GM20431 (cell line): ENCODE results near the gene ZNF318.
"Not testable (repeated sequence)": the region's sequence is repeated elsewhere in the genome, so short reads cannot be mapped to it uniquely, and the experiment has no call there.

Experiments
- in situ Hi-C: fragments of 300-500 bp; cut with MseI, MboI; formaldehyde crosslinking; loops from one replicate; pipeline ENCODE4 v1.15.0; 2020; ENCODE audit warnings: low sequenced_read_pairs; ENCODE audit not compliant: unreplicated experiment

The ZNF318 gene

DNA sequence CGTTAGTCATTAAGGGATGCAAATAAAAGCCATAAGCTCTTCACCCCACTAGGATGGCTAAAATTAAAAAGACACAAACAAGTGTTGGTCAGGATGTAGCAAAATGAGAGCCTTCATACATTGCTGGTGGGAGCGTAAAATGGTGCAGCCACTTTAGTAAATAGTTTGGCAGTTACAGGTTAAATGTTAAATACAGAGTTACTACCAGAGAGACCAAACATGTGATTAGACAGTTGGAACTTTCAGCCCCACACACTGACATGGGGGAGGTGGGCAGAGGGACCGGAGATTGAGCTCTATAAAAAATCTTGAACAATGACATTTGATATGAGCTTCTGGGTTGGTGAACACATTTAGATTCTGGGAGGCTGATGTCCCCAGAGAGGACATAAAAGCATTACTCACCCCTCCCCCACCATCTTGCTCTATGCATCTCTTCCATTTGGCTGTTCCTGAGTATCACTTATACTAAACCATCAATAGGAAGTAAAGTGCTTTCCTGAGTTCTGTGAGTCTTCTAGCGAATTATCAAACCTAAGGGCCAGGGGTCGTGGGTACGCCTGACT, 20.4 kb upstream of the ZNF318 start:
- in situ Hi-C loops = no loop called here

DNA sequence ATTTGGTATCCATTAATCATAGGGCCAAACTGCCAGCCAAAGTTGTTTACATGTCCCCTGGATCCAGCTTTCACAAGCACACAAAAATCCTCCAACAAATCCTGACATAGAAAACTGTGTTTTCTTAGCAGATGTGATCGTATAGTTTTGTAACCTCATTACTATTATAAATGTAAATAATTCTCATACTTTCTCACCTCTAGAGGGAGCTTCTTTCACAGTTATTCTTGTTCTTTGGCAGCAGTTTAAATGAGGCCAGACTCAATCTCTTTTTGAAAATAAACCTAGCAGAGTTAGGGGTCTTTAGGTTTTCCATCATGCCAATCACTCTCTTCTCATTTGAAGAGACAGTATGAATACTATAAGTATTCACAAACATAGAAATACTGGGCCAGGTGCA, 17.0 kb upstream of the ZNF318 start:
- in situ Hi-C loops = no loop called here

DNA sequence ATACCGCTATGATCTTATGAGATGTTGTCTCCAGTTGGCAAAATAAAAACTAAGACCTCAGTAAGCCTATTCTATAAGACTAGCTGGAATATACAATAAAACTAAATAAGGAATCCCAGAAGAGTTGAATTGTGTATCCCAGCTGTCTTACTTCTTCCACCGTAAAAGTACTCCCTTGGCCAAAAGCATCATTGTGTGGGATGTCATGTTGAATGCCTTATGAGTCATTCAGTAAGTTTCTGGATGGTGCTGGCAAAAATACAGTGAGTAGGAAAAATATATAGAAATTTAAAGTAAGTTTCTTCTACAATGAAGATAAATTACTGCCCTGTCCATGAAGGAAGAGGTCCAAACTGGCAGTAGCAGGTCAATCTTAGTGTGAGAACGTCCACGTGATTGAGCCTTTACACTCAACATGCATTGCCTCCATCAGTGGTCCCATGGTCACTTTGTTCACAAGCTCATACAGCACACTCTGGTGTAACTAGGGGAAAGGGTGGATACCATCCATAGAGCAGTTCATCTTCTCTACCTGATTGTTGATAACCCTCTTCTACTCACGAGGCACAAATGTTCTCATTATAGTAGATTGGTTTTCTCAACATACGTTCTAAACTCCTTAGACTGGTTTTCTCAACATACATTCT, 13.7 kb upstream of the ZNF318 start:
- in situ Hi-C loops = no loop called here

DNA sequence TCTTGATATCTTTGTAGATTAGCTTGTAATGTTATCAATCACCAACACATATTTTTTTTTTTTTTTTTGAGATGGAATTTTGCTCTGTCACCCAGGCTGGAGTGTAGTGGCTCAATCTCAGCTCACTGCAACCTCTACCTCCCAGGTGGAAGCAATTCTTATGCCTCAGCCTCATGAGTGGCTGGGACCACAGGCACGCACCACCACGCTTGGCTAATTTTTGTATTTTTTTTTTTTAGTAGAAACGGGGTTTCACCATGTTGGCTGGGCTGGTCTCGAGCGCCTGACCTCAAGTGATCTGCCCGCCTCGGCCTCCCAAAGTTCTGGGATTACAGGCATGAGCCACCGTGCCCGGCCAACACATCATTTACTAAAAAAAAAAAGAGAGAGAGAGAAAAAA, 11.4 kb upstream of the ZNF318 start:
- in situ Hi-C loops = not testable (repeated sequence)

DNA sequence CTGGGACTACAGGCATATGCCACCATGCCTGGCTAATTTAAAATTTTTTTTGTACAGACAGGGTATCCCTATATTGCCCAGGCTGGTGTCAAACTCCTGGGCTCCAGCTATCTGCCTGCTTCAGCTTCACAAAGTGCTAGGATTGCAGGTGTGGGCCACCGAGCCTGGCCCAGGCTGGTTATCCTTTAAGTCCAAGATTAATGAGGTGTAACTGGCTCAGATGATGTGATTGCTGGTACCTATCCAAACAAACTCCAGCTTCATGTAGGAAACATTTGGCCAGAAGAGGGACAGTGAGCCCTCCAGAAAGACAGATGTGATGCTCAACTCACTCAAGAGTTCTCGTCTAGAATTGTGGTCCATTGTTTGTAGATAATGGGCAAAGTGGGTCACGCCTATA, 9.2 kb upstream of the ZNF318 start:
- in situ Hi-C loops = no loop called here

DNA sequence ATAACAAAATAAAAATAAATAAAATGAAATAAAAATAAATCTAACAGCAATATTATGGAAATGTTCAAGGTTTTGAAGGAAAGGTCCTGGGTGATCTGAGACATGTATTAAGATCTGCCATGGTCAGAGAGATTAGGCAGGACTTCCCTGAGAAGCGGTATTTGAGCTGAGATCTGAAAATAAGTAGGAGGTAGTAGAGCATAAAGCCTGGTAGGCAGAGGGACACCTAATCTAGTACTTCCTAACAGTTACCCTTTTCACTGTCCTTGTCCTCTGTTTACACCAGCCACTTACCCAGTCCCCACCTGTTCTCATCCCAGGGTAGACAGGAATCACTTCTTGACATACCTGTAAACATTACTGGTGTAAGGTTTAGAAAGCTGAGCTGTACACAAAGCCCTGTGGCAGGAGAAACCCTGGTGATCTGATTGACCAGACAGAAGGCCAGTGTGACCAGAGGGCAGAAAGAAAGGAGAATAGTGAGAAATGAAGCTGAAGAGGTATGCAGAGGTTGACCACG, 8.3 kb upstream of the ZNF318 start:
- in situ Hi-C loops = no loop called here

DNA sequence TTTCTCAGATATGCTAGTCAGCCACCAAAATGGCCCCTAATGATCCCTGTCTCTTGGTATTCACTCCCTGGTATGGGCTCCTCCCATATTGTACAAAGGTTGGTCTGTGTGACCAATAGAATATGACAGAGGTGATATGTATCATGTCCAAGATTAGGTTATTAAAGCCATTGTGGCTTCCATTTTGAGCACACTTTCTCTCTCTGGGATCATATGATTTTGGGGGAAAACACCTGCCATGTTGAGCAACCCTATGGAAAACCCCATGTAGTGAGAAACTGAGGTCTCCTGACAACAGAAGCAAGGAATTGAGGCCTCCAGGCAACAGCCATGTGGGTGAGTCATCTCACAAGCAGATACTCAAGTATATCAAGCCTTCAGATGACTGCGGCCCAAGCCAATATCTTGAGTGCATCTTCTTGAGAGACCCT, 7.1 kb upstream of the ZNF318 start:
- in situ Hi-C loops = no loop called here

DNA sequence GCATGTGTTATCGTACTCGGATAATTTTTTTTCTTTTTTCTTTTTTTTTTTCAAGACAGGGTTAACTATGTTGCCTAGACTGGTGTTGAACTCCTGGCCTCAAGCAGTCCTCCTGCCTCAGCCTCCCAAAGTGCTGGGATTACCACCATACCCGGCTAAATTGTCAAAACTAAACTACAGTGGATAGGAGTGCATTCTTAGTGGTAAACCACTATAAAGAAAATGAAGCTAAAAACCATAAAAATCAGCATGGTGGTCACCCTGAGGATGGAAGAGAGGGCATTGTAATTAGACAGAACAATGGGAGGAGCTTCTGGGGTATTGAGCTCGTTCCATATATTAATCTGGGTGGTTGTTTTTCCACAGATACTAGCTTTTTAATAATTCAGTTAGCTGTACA, 6.2 kb upstream of the ZNF318 start:
- in situ Hi-C loops = no loop called here

DNA sequence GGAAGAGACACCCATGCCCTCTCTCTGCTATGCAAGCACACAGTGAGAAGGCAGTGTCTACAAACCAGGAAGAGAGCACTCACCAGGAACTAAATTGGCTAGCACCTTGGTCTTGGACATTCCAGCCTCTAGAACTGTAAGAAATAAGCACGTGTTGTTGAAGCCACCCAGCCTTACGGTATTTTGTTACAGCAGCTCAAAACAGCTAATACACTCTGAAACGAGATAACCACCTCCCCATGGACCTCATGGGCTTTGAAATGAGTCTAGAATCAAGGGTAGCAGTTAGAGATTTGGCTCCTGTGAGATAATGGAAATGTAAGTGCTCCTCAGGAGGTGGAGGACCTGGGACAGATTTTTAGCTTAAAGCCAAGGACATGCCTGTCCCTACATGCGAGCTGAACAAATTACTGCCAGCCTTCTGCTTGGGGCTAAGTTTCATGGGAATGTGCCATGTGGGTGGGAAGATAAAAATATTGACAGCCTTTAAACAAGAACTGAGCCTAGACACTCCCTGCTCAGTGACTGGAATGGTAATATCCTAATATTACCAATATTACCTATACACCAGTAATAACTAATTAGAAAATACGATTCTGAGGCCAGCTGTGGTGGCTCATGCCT, 3.9 kb upstream of the ZNF318 start:
- in situ Hi-C loops = no loop called here

DNA sequence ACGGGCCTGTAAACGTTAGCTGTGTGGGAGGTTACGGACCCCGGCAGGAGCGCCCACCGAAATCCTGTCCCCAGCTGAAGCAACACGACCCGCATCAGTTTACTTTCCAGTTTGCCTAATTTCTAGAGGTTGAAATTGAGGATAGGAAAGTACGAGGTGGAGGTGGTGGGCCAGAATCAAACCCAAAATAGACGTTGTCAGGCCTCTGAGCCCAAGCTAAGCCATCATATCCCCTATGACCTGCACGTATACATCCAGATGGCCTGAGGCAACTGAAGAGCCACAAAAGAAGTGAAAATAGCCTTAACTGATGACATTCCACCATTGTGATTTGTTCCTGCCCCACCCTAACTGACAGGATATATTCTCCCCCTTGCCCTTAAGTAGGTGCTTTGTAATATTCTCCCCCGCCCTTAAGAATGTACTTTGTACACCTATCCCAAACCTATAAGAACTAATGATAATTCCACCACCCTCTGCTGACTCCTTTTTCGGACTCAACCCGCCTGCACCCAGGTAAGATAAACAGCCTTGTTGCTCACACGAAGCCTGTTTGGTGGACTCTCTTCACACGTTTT, 645 bp upstream of the ZNF318 start:
- in situ Hi-C loops = not testable (repeated sequence)

DNA sequence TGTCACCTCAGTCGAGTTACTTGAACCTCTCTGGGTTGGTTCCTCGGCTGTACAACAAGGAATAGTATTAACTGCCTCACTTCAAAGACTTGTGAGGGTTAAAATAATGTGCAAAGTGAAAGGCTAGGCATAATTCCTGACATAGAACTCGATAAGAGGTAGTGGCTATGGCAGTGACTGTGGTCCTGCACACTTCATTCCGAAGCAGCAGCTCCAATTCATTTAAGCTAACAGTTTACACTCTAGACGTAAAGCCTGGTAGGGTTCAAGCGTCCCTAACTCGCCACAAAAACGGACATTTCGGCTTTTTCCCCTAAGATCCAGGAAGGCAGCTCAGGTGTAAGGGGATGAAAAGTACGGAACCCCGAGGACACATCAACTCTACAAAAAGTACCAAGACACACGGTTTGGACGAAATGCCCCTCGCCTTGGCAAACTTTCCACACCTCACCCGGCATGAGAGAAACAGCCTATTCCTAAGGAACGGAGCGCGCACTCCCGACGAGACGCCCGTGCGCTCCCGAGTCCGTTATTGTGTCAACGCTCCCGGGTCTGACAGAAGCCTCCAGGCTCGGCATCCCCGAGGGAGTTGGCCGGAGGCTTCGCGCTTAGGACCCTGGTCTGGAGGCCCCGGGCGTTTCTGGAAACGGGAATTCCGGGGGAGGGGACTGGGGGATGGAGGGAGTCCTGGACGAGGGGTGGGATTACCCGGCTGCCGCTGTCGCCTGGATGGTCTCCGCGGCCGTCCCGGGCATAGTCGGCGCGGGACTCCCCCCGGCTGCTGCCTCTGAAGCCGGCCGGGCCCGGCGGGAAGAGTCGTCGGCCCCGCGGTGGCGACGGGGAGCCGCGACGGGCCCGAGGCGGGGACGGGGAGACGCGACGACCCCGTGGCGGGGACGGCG, 937 bp downstream of the ZNF318 start:
- in situ Hi-C loops = no loop called here

DNA sequence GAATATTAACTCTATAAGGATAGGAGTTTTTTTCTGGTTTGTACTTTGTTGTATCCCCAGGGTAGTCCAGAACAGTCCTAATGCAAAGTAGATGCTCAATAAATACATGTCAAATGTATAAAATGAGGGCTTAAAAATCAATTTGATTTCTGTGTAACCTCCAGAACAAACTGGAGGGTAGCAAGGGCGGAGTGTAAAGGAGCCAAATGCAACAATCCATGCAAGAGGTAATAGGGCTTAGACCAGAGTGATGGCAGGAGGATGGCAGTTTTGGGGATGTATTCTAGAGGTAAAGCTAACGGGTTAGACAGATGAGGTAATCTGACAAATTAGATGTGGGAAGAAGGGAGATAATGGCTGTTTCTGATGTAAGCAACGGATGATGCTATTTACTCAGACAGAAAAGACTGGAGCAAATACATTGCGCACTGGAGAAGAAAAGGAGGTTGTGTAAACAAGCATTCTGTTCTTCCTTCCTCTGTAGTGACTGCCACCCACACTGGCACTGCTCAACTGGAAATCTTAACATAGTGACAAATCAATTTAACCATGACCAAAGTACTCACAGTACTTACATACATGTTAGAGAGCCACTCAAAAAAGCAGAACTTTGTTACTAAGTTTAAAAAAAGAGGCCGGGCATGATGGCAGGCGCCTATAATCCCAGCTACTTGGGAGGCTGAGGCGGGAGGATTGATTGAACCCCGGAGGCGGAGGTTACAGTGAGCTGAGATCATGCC, 2.0 kb downstream of the ZNF318 start:
- in situ Hi-C loops = no loop called here

DNA sequence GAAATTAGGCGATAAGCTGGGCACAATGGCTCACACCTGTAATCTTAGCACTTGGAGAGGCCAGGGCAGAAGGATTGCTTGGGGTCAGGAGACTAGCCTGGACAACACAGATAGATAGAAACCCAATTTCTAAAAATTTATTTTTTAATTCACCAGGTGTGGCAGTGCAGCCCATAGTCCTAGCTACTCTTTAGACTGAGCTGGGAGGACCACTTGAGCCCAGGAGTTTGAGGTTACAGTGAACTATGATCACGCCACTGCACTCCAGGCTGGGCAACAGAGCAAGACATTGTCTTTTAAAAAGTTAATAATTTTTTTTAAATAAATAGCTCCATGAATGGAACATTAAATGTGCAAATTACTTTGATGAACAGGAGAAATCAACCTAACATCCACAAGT, 8.2 kb downstream of the ZNF318 start:
- in situ Hi-C loops = no loop called here

DNA sequence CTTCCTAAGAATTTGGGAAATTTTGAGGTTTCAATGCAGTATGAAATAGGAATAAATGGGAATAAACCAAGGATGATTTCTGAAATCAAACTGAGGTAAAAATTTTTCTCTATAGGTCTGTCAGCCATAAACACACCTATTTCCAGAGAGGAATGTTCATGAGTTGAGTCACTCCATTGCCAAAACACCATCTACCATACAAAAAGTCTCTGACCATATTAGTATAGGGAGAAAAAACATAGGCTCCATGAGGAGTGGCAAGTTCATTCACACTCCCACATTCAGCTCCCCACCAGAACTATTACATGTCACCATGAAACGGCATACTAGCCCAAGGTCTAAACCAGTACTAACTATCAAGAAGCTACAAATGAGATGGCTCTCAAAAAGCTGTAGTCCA, 9.6 kb downstream of the ZNF318 start:
- in situ Hi-C loops = no loop called here

DNA sequence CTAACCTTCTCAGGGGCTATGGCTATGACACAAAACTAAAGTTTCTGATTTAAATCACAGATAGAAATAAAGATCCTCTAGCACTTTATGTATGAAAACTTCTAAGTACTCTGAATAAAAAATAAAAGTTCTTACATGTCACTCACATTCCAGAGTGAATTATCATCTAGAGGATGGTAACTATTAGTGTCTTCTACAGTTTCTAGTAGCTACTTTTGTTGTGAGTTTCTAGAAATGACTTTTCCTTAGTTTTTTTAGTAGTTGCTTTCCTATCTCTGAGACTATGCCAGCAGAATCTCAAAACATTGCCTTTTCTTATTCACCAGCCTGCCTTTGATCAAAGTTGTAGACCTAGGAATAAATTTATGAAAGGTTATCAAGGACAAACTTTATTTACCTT, 10.1 kb downstream of the ZNF318 start:
- in situ Hi-C loops = no loop called here

DNA sequence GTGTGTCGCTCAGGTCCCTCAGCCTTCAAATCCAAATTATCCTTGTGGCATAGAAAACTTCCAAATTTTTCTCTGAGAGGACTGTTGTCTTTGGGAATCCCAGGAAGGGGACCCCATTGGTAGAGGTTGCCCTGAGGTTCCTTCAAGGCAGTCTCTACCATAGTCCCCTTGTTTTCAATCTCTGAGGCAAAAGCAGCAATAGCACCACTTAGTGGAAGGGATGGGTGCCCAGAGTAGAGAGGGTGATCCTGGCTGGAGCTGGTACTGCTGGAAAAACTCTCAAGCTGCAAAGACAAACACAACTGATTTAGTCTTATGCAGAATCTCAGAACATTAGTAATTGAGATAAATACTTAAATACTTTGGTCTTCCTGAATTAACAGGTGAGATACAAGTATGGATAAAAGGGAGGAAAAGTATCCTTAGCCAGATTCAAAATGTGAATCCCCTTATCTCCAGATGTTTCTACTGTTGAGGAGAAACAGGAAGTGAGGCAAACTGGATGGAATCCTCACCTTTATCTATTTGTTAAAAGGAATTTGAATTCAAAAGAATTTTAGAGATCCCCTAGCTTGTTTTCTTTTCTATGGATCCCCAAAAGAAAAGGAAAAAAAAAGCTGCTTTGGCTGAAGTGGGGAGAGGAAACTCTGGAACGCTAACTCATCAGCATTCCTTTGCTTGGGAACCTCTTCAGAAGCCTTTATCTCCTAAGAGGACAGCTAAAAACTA, 13.4 kb downstream of the ZNF318 start:
- in situ Hi-C loops = no loop called here

DNA sequence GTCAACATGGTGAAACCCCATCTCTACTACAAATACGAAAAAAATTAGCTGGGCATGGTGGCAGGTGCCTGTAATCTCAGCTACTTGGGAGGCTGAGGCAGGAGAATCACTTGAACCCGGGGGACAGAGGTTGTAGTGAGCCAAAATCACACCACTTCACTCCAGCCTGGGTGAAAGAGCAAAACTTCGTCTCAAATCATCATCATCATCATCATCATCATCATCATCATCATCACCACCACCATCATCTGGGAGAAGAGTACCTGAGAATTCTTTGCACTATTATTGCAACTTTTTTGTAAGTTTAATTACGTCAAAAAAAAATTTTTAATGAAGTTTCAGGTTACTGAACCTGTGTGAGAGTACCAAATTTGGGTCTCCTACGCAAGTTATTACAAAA, 17.5 kb downstream of the ZNF318 start:
- in situ Hi-C loops = not testable (repeated sequence)

DNA sequence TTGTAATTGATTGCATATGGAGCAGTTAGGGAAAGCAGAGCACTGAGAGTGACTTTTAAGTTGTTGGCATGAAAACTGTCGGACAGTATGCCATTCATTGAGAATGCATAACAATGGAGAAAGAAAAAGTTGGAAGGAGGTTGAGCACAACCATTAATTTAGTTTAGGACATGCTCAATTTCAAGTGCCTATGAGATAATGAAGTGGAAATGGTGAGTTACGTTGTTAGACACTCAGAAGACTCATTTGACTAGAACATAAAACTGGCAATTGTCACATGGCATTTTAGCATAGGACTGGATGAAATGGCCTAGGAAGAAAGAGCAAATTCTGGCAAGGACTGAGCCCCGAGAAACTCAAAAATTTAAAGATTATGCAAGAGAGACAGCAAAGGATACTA, 22.0 kb downstream of the ZNF318 start:
- in situ Hi-C loops = no loop called here

DNA sequence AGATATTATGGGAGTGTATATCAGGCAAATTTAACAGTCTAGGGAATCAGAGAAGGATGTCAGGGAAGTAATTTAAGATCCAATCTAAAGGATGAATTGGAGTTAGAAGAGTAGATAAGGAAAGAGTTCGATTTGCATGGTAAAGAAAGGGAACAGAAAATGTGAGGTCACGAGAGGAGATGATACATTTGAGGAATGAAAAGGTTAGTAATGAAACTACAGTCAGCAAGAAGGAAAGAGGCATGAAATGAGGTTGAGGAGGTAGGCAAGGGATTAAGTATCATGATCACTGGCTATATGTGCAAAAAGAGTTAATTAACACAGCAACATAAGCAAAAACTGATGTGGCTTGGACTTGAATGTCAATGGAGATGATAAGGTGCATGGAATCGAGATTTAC, 22.4 kb downstream of the ZNF318 start:
- in situ Hi-C loops = no loop called here
